Measurements from ENCODE around the gene CREM. TPM values are rescaled to one million over a fixed set of nuclear protein-coding genes. Genes with fewer than 3 reads are reported as not detected.
A peak's percentile ranks its signal among the peaks of the same experiment; 100 is the strongest.

CREM gene
- total RNA-seq, 1 donor from 2014 or later = 26.9 TPM

DNA sequence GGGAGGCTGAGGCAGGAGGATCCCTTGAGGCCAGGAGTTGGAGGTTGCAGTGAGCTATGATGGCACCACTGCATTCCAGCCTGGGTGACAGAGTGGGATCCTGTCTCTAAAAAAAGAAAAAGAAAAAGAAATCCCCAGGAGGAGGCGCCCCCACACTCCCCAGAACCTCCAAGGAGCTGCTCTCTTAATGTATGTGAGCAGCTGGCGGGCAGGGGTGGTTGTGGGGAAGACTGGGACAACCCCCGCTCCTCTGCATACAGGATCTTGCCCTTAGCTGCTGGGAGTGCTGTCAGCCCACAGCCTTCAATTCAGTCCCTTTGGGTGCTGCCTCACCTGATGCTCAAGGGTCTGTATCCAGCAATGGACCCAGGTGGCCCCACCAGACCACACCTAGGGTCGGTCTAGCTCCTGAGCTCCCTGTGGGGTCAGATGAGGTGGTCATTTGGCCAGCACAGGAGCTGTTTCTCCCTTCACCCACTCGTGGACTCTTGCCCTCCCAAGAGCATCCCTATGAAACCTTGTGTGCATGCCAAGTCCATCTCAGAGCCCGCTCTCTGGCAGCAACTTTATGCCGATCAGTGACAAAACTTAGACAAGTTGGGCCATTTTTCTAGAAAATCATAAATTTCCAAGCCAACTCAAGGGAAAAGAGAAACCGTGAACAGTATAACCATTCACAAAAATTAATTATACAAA lies 97.5 kb downstream of the CREM start:
- H3K4me3 ChIP-seq (ENCODE audit: low read depth, low read length) = no peak overlapping the region
- TF ChIP-seq, protein P1, sequence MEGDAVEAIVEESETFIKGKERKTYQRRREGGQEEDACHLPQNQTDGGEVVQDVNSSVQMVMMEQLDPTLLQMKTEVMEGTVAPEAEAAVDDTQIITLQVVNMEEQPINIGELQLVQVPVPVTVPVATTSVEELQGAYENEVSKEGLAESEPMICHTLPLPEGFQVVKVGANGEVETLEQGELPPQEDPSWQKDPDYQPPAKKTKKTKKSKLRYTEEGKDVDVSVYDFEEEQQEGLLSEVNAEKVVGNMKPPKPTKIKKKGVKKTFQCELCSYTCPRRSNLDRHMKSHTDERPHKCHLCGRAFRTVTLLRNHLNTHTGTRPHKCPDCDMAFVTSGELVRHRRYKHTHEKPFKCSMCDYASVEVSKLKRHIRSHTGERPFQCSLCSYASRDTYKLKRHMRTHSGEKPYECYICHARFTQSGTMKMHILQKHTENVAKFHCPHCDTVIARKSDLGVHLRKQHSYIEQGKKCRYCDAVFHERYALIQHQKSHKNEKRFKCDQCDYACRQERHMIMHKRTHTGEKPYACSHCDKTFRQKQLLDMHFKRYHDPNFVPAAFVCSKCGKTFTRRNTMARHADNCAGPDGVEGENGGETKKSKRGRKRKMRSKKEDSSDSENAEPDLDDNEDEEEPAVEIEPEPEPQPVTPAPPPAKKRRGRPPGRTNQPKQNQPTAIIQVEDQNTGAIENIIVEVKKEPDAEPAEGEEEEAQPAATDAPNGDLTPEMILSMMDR (conservative IDR thresholded peaks at IDR 0.05; ENCODE audit: low read depth, low read length) = no peak
- DNase-seq (ENCODE audit: low read depth) = no peak

DNA sequence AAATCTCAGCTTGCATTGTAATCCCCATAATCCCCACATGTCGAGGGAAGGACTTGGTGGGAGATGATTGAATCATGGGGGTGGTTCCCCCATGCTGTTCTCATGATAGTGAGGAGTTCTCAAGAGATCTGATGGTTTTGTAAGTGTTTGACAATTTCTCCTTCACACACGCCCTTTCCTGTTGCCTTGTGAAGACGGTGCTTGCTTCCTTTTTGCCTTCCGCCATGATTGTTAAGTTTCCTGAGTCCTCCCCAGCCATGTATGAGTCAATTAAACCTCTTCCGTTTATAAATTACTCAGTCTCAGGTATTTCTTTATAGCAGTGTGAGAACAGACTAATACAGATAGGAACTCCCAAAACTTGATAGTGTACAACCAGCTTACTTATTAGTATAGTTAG lies 98.6 kb downstream of the CREM start:
- TF ChIP-seq, protein P1 (conservative IDR thresholded peaks at IDR 0.05; ENCODE audit: low read depth, low read length) = no peak
- no peak overlapping the region for H3K4me3 ChIP-seq (ENCODE audit: low read depth, low read length)
- no peak for DNase-seq (ENCODE audit: low read depth)

DNA sequence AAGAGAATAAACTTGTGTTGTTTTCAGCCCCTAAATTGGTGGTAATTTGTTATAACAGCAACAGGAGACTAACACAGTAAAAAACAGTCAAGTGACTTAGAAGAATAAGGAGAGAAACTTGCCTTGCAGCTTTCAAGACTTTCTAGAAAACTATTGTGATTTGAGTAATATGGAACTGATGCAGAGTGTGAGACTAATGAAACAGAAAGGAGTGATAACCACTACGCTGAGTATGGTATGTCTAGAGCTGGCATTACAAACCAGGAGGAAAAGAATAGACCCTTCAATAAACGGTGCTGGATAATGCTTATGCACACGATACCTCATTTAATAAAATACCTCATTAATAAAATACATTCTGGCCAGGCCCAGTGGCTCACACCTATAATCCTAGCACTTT lies 99.9 kb downstream of the CREM start:
- TF ChIP-seq, protein P1 (conservative IDR thresholded peaks at IDR 0.05; ENCODE audit: low read depth, low read length) = no peak

DNA sequence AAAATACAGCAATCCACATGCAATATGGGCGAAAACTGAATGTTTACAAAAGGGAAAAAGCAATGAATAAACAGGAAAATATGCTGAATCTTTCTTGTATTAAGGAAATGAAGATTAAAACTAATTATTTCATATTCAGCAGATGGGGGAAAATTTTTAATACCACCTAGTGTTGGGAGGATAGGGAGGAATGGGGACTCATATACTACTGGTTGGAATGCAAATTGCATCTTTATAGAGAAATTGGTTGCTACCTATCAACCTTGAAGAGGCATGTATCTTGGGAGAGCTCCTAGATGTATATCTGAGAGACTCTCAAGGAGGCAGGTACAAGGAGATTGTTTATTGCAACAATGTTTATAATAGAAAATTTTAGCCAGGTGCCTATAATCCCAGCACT lies 101.4 kb downstream of the CREM start:
- H3K4me3 ChIP-seq (ENCODE audit: low read depth, low read length) = no peak overlapping the region
- TF ChIP-seq, protein P1 (conservative IDR thresholded peaks at IDR 0.05; ENCODE audit: low read depth, low read length) = peak; percentile 28
- no peak for DNase-seq (ENCODE audit: low read depth)

More for the DNA sequence above, 99.9 kb downstream of the CREM start:
- no peak overlapping the region for H3K4me3 ChIP-seq (ENCODE audit: low read depth, low read length)
- DNase-seq (ENCODE audit: low read depth) = no peak

DNA sequence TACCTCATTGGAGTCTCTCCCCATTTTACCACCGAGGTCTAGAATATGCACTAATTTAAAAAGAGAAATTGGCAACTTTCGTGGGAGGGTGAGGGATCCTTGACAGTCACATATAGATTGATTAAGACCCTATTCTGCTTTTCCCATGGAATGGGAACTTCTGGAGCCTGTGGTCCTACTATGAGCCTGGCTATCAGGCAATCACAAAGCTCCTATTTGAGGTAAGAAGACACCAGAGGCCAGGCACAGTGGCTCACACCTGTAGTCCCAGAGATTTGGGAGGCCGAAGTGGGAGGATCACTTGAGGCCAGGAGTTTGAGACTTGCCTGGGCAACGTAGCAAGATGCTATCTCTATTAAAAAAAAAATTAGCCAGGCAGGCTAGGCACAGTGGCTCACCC lies 105.0 kb downstream of the CREM start:
- no peak overlapping the region for H3K4me3 ChIP-seq (ENCODE audit: low read depth, low read length)
- no peak for DNase-seq (ENCODE audit: low read depth)
- TF ChIP-seq, protein P1 (conservative IDR thresholded peaks at IDR 0.05; ENCODE audit: low read depth, low read length) = no peak

DNA sequence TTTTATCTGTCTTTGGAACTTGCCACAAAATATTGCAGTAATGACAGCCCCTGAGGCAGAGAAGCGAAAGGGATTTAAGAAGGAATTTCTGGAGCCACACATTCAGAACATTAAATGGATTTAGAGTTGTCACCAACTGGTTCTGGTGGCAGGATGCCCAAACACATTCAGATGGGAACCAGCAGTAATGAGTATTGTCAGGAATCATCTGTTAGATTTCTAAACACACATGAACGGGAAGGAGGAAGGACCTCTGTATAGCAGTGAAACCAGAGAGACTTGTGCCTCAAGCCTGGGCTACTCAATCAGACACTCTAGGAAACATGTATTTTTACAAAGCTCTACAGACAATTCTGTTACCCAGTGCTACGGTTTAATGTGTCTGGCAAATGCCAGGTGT lies 105.9 kb downstream of the CREM start:
- DNase-seq (ENCODE audit: low read depth) = no peak
- no peak overlapping the region for H3K4me3 ChIP-seq (ENCODE audit: low read depth, low read length)
- TF ChIP-seq, protein P1 (conservative IDR thresholded peaks at IDR 0.05; ENCODE audit: low read depth, low read length) = no peak

DNA sequence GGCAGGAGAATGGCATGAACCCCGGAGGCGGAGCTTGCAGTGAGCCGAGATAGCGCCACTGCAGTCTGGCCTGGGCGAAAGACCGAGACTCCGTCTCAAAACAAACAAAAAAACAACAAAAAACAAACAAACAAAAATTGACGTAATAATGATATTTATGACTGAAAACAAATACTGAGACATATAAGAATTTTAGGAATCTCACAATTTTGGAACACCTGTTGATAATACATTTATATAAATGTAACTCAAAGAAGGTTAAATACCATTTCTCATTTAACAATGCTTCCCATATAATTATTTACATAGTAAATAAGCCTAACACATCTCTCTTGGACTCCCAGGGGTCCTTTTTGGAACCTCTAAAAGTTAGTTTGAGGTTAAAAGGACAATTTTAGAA lies 107.4 kb downstream of the CREM start:
- DNase-seq (ENCODE audit: low read depth) = no peak
- H3K4me3 ChIP-seq (ENCODE audit: low read depth, low read length) = no peak overlapping the region
- TF ChIP-seq, protein P1 (conservative IDR thresholded peaks at IDR 0.05; ENCODE audit: low read depth, low read length) = no peak

Measured in epithelial cell of proximal tubule (primary cell).